GM23338 (cell line): Measurements from ENCODE around the gene EXOSC1. TPM values are rescaled to one million over a fixed set of nuclear protein-coding genes. Genes with fewer than 3 reads are reported as not detected.

Experiments
- ATAC-seq: fragments of 200-7000 bp; cut with Tn5 transposase; 3 replicates; pipeline ENCODE4 v1.9.1; 2020
- DNase-seq: peaks from one replicate; pipeline ENCODE4 v3.0.0-alpha.2; 2015; ENCODE audit warnings: low spot score
- H2AFZ ChIP-seq: fragments of 200-600 bp; sonication (generic); 2 replicates; pipeline ENCODE4 v1.8.0; 2016; ENCODE audit warnings: antibody characterized with exemption, mild to moderate bottlenecking, moderate library complexity
- H3F3A ChIP-seq: fragments of 200-600 bp; sonication (generic); replicated peaks from 2 replicates; pipeline ENCODE4 v1.8.0; 2017; ENCODE audit warnings: antibody characterized with exemption, mixed run types, low read depth
- H3K27ac ChIP-seq: fragments of 200-600 bp; sonication (generic); 2 replicates; pipeline ENCODE4 v1.6.1; 2016; ENCODE audit warnings: low read depth
- H3K27me3 ChIP-seq: fragments of 200-600 bp; sonication (generic); 2 replicates; pipeline ENCODE4 v1.8.0; 2016; ENCODE audit warnings: mild to moderate bottlenecking, mixed run types, moderate library complexity; ENCODE audit not compliant: insufficient read depth
- H3K36me3 ChIP-seq: fragments of 200-600 bp; sonication (generic); 2 replicates; pipeline ENCODE4 v1.8.0; 2016; ENCODE audit warnings: mild to moderate bottlenecking; ENCODE audit not compliant: insufficient read depth
- H3K4me1 ChIP-seq: fragments of 200-600 bp; sonication (generic); 2 replicates; pipeline ENCODE4 v1.8.0; 2016; ENCODE audit warnings: mild to moderate bottlenecking, moderate library complexity; ENCODE audit not compliant: insufficient read depth
- H3K4me2 ChIP-seq: fragments of 200-600 bp; sonication (generic); 2 replicates; pipeline ENCODE4 v1.7.1; 2017; ENCODE audit warnings: mixed run types
- H3K4me3 ChIP-seq: fragments of 200-600 bp; sonication (generic); 2 replicates; pipeline ENCODE4 v1.6.1; 2016; ENCODE audit warnings: mixed run types
- H3K79me2 ChIP-seq: fragments of 200-600 bp; sonication (generic); replicated peaks from 2 replicates; pipeline ENCODE4 v1.8.0; 2017; ENCODE audit warnings: mild to moderate bottlenecking; ENCODE audit not compliant: insufficient read depth
- H3K9me2 ChIP-seq: fragments of 200-600 bp; sonication (generic); 2 replicates; pipeline ENCODE4 v1.8.0; 2017; ENCODE audit not compliant: insufficient read depth
- H4K20me1 ChIP-seq: fragments of 200-600 bp; sonication (generic); replicated peaks from 2 replicates; pipeline ENCODE4 v1.8.0; 2017; ENCODE audit warnings: mild to moderate bottlenecking; ENCODE audit not compliant: insufficient read depth
- H3K27ac Mint-ChIP-seq: 2 replicates; pipeline ENCODE4 v1.8.0; 2020; ENCODE audit warnings: inconsistent platforms, mild to moderate bottlenecking, moderate library complexity, mixed read lengths
- H3K27me3 Mint-ChIP-seq: 3 replicates; pipeline ENCODE4 v1.8.0; 2022; ENCODE audit warnings: low read depth, mild to moderate bottlenecking, moderate library complexity, mixed read lengths, inconsistent platforms; ENCODE audit not compliant: insufficient read depth, poor library complexity
- H3K36me3 Mint-ChIP-seq: 3 replicates; pipeline ENCODE4 v1.8.0; 2021; ENCODE audit warnings: low read depth, mild to moderate bottlenecking, inconsistent platforms, moderate library complexity, mixed read lengths
- H3K4me1 Mint-ChIP-seq: 3 replicates; pipeline ENCODE4 v1.8.0; 2020; ENCODE audit warnings: mild to moderate bottlenecking, inconsistent platforms, mixed read lengths
- H3K4me3 Mint-ChIP-seq: 3 replicates; pipeline ENCODE4 v1.8.0; 2021; ENCODE audit warnings: moderate library complexity, mild to moderate bottlenecking, inconsistent platforms, mixed read lengths
- H3K9me3 Mint-ChIP-seq: 3 replicates; pipeline ENCODE4 v1.8.0; 2020; ENCODE audit warnings: moderate library complexity, mild to moderate bottlenecking, inconsistent platforms, mixed read lengths
- CREB1 ChIP-seq: fragments of 250-450 bp; sonication (Bioruptor Pico); IDR thresholded peaks from 2 replicates; pipeline ENCODE4 v1.5.0; 2020; ENCODE audit warnings: low read depth, mild to moderate bottlenecking, moderate library complexity
- CTCF ChIP-seq, 2 experiments: fragments of 200-600 bp in 1 of 2; sonication (generic) in 1 of 2; conservative IDR thresholded peaks; 2 replicates each; pipeline versions ENCODE4 v1.5.1 to v1.6.1; 2016 to 2017; ENCODE audit warnings: antibody characterized with exemption in 2 of 2, low read depth in 2 of 2, mild to moderate bottlenecking in 2 of 2, moderate library complexity in 1 of 2
- EZH2 ChIP-seq: fragments of 200-600 bp; sonication (generic); IDR thresholded peaks from one replicate; pipeline ENCODE4 v1.8.0; 2017; ENCODE audit warnings: antibody characterized with exemption, mild to moderate bottlenecking, low read depth; ENCODE audit not compliant: unreplicated experiment
- JUNB ChIP-seq: IDR thresholded peaks from one replicate; pipeline ENCODE4 v1.6.1; 2016; ENCODE audit warnings: antibody characterized with exemption; ENCODE audit not compliant: unreplicated experiment
- NANOG ChIP-seq: IDR thresholded peaks from 2 replicates; pipeline ENCODE4 v1.6.1; 2016; ENCODE audit warnings: antibody characterized with exemption, borderline replicate concordance
- POLR2AphosphoS5 ChIP-seq: IDR thresholded peaks from 2 replicates; pipeline ENCODE4 v1.6.1; 2016; ENCODE audit warnings: antibody characterized with exemption, low read depth
- REST ChIP-seq: IDR thresholded peaks from one replicate; pipeline ENCODE4 v1.6.1; 2018; ENCODE audit warnings: antibody characterized with exemption; ENCODE audit not compliant: unreplicated experiment
- STAT1 ChIP-seq: IDR thresholded peaks from one replicate; pipeline ENCODE4 v1.6.1; 2016; ENCODE audit warnings: antibody characterized with exemption; ENCODE audit not compliant: unreplicated experiment
- ZNF114 ChIP-seq: fragments of 250-450 bp; sonication (Bioruptor Pico); IDR thresholded peaks from 2 replicates; pipeline ENCODE4 v1.5.0; 2020; ENCODE audit warnings: mild to moderate bottlenecking, moderate library complexity
- ZNF331 ChIP-seq: fragments of 250-450 bp; sonication (Bioruptor Pico); IDR thresholded peaks from 2 replicates; pipeline ENCODE4 v1.5.0; 2020; ENCODE audit warnings: low read depth, mild to moderate bottlenecking, moderate library complexity
- ZNF462 ChIP-seq: fragments of 250-450 bp; sonication (Bioruptor Pico); IDR thresholded peaks from 2 replicates; pipeline ENCODE4 v1.5.0; 2020; ENCODE audit warnings: mild to moderate bottlenecking, moderate library complexity
- polyA plus RNA-seq: library from polyadenylated mRNA; unstranded; fragments of >200 nt; fragmentation: Nextera tagmentation; extraction: Ambion mirVana; gene quantifications from 2 replicates; pipeline ENCODE4 v1.2.1, GENCODE V29; 2016
- total RNA-seq: library from RNA; depleted of rRNA; stranded (reverse); fragments of >200 nt; shearing (Covaris generic); gene quantifications from 2 replicates; pipeline ENCODE4 v1.2.3, GENCODE V29; 2014

Gene EXOSC1
- total and polyA plus RNA-seq, 2 experiments from 2014 or later, result 63.6 to 131 TPM

- ATAC-seq (no peak), DNase-seq (no peak)
- 0 out of 2 replicates have a peak overlapping the region, but pooled peaks have one; percentile 59 for H2AFZ ChIP-seq
- Mint-ChIP-seq H3K36me3 (no peaks in the 10 kb centered on the region), H3K27ac (no peak overlapping the region), H3K4me3 (no peak overlapping the region), H3K4me1 (peaks cover 6% of the 10 kb centered on the region; the same call in 2 of the 3 replicates), H3K27me3 (no peaks in the 10 kb centered on the region), H3K9me3 (no peaks in the 10 kb centered on the region)
- H3K4me3 ChIP-seq, result no peak overlapping the region
- no peaks in the 10 kb centered on the region for H3K36me3 ChIP-seq
- no peaks in the 10 kb centered on the region for H3K9me2 ChIP-seq
- H3K27me3 ChIP-seq, result no peaks in the 10 kb centered on the region
- peaks cover 13% of the 10 kb centered on the region; the same call in 1 of the 2 replicates for H3F3A ChIP-seq
- no peaks in the 10 kb centered on the region for H3K79me2 ChIP-seq
- TF ChIP-seq CREB1, result no peak
- no peak overlapping the region for H3K27ac ChIP-seq
- no peaks in the 10 kb centered on the region; the same call in 1 of the 2 replicates for H3K4me1 ChIP-seq
- H4K20me1 ChIP-seq, result no peaks in the 10 kb centered on the region
- H3K4me2 ChIP-seq, result no peak overlapping the region
Observed at GRCh38 chr10:97408496-97408992, 37.3 kb downstream of the EXOSC1 start.

GRCh38 chr10:97407952-97408248 is 37.9 kb downstream of the EXOSC1 start:
- Histone ChIP-seq H2AFZ (no peak overlapping the region), H3F3A (peaks cover 13% of the 10 kb centered on the region; the same call in 1 of the 2 replicates), H3K27me3 (no peaks in the 10 kb centered on the region), H3K4me3 (no peak overlapping the region), H3K9me2 (no peaks in the 10 kb centered on the region), H3K4me1 (no peaks in the 10 kb centered on the region; the same call in 1 of the 2 replicates), H3K27ac (no peak overlapping the region), H3K36me3 (no peaks in the 10 kb centered on the region), H4K20me1 (no peaks in the 10 kb centered on the region), H3K79me2 (no peaks in the 10 kb centered on the region), H3K4me2 (no peak overlapping the region)
- Mint-ChIP-seq H3K36me3 (no peaks in the 10 kb centered on the region), H3K27ac (no peak overlapping the region), H3K9me3 (no peaks in the 10 kb centered on the region), H3K4me3 (no peak overlapping the region), H3K4me1 (peaks cover 2% of the 10 kb centered on the region; the same call in 1 of the 3 replicates), H3K27me3 (no peaks in the 10 kb centered on the region)
- DNase-seq, result no peak
- no peak for ATAC-seq
- TF ChIP-seq STAT1, result no peak
- no peak for TF ChIP-seq ZNF331
- no peak for TF ChIP-seq JUNB
- TF ChIP-seq ZNF462 (CRISPR knock-in tag), result no peak
- no peak for TF ChIP-seq NANOG
- no peak for TF ChIP-seq REST
- no peak for TF ChIP-seq CREB1
- TF ChIP-seq CTCF (conservative IDR thresholded peaks at IDR 0.05; ENCODE audit: low read depth in 2 of 2), result no peak
- TF ChIP-seq EZH2, result no peak
- no peak for TF ChIP-seq POLR2AphosphoS5
- no peak for TF ChIP-seq ZNF114
